Activated CD8-positive, alpha-beta memory T cell treated with anti-CD3 and anti-CD28 coated beads, Interleukin-2, amount 50 U/mL, for 1 hour (primary cell): ENCODE results near the gene ATN1.
"Not testable (repeated sequence)": the region's sequence is repeated elsewhere in the genome, so short reads cannot be mapped to it uniquely, and the experiment has no call there.

Experiments
- DNase-seq: peaks from one replicate; pipeline ENCODE4 v3.0.0-alpha.2; 2020; ENCODE audit errors: extremely low read depth

ATN1 gene

GRCh38 chr12:6927379-6928021 lies at the start of gene ATN1:
TSS of gene ATN1 (plus strand) at chr12:6927959. CDS start at chr12:6934002, 6,043 bp downstream.
- no peak for DNase-seq

- DNase-seq = not testable (repeated sequence)
Observed at GRCh38 chr12:6879824-6880223, 47.9 kb upstream of the ATN1 start.

- DNase-seq = no peak
Observed at GRCh38 chr12:6883252-6883651, 44.5 kb upstream of the ATN1 start.

- no peak for DNase-seq
Observed at GRCh38 chr12:6883683-6884082, 44.1 kb upstream of the ATN1 start.

GRCh38 chr12:6884539-6884938 lies 43.2 kb upstream of the ATN1 start:
- no peak for DNase-seq

GRCh38 chr12:6886206-6886999 lies 41.4 kb upstream of the ATN1 start:
- DNase-seq = not testable (repeated sequence)

- no peak for DNase-seq
Observed at GRCh38 chr12:6887460-6887859, 40.3 kb upstream of the ATN1 start.

GRCh38 chr12:6888360-6888759 lies 39.4 kb upstream of the ATN1 start:
- no peak for DNase-seq

- DNase-seq = not testable (repeated sequence)
Observed at GRCh38 chr12:6888794-6889193, 39.0 kb upstream of the ATN1 start.

- not testable (repeated sequence) for DNase-seq
Observed at GRCh38 chr12:6889775-6890573, 37.8 kb upstream of the ATN1 start.

- DNase-seq = peak; percentile 93
Observed at GRCh38 chr12:6890789-6891645, 36.7 kb upstream of the ATN1 start.

GRCh38 chr12:6891646-6892001 lies 36.1 kb upstream of the ATN1 start:
- DNase-seq = no peak

- not testable (repeated sequence) for DNase-seq
Observed at GRCh38 chr12:6892683-6893082, 35.1 kb upstream of the ATN1 start.

- DNase-seq = no peak
Observed at GRCh38 chr12:6894321-6894720, 33.4 kb upstream of the ATN1 start.

GRCh38 chr12:6896846-6897435 lies 30.8 kb upstream of the ATN1 start:
- no peak for DNase-seq

GRCh38 chr12:6899427-6899826 lies 28.3 kb upstream of the ATN1 start:
- DNase-seq = no peak

GRCh38 chr12:6899837-6900519 lies 27.8 kb upstream of the ATN1 start:
- no peak for DNase-seq

GRCh38 chr12:6902448-6902847 lies 25.3 kb upstream of the ATN1 start:
- no peak for DNase-seq

- DNase-seq = no peak
Observed at GRCh38 chr12:6903722-6904121, 24.0 kb upstream of the ATN1 start.
